ENCODE measurements around the gene MESP2. TPM values are rescaled to one million over a fixed set of nuclear protein-coding genes. Genes with fewer than 3 reads are reported as not detected.

The MESP2 gene
- total RNA-seq, 1 experiment from 2014 or later = 1.1 TPM

GRCh38 chr15:89755701-89756100 is 20.4 kb upstream of the MESP2 start:
- in situ Hi-C loops (cut with HindIII; ENCODE audit: low pct_unique_long_range_greater_than_20kb, low sequenced_read_pairs) (loop anchor here (10.0 kb wide), 1 partner anchor 119 kb away; no protein-coding TSS in a partner anchor), intact Hi-C loops (cut with micrococcal nuclease; ENCODE audit: unreplicated experiment) (no loop called here)
- Histone ChIP-seq H3K36me3 (ENCODE audit: control insufficient read depth, insufficient read depth, low read length) (no peaks in the 10 kb centered on the region), H3K4me1 (ENCODE audit: control insufficient read depth, insufficient read depth, low read length) (peaks cover 23% of the 10 kb centered on the region), H3K9me3 (ENCODE audit: control insufficient read depth, insufficient read depth, low read depth, low read length) (no peaks in the 10 kb centered on the region), H3K27ac (ENCODE audit: low read length) (no peak overlapping the region), H3K27me3 (ENCODE audit: control insufficient read depth, insufficient read depth, low read length) (no peaks in the 10 kb centered on the region), H3K4me3 (ENCODE audit: low read depth in 2 of 2, low read length in 2 of 2) (no peak overlapping the region)
- ChIA-PET CTCF (interaction anchor here (3.1 kb wide), 1 partner anchor 119 kb away, joined by 6 read pairs; no protein-coding TSS in a partner anchor), POLR2A (interaction anchor here (0.6 kb wide), 1 partner anchor 101 kb away, joined by 5 read pairs; no protein-coding TSS in a partner anchor)
- DNase-seq (ENCODE audit: low read depth, low spot score) (no peak), ATAC-seq (no peak)
- no peak for TF ChIP-seq CTCF (IDR thresholded peaks at IDR 0.05)
- no peak for TF ChIP-seq POLR2AphosphoS5 (IDR thresholded peaks at IDR 0.05; ENCODE audit: low read depth, low read length)
- TF ChIP-seq, protein P1, sequence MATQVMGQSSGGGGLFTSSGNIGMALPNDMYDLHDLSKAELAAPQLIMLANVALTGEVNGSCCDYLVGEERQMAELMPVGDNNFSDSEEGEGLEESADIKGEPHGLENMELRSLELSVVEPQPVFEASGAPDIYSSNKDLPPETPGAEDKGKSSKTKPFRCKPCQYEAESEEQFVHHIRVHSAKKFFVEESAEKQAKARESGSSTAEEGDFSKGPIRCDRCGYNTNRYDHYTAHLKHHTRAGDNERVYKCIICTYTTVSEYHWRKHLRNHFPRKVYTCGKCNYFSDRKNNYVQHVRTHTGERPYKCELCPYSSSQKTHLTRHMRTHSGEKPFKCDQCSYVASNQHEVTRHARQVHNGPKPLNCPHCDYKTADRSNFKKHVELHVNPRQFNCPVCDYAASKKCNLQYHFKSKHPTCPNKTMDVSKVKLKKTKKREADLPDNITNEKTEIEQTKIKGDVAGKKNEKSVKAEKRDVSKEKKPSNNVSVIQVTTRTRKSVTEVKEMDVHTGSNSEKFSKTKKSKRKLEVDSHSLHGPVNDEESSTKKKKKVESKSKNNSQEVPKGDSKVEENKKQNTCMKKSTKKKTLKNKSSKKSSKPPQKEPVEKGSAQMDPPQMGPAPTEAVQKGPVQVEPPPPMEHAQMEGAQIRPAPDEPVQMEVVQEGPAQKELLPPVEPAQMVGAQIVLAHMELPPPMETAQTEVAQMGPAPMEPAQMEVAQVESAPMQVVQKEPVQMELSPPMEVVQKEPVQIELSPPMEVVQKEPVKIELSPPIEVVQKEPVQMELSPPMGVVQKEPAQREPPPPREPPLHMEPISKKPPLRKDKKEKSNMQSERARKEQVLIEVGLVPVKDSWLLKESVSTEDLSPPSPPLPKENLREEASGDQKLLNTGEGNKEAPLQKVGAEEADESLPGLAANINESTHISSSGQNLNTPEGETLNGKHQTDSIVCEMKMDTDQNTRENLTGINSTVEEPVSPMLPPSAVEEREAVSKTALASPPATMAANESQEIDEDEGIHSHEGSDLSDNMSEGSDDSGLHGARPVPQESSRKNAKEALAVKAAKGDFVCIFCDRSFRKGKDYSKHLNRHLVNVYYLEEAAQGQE (IDR thresholded peaks at IDR 0.05; ENCODE audit: insufficient read depth in 1 of 2, low read depth in 2 of 2, low read length in 1 of 2) = no peak
- no peak for TF ChIP-seq SIN3A (IDR thresholded peaks at IDR 0.05; ENCODE audit: borderline replicate concordance, insufficient read depth, low read depth, low read length)
- TF ChIP-seq TCF7L2 (IDR thresholded peaks at IDR 0.05; ENCODE audit: low read depth, low read length) = no peak
- BruUV-seq (replicated peaks) = no TSS peak

- H3K4me3 ChIP-seq (ENCODE audit: low read depth in 2 of 2, low read length in 2 of 2) = no peak overlapping the region
- TF ChIP-seq, protein P1 (IDR thresholded peaks at IDR 0.05; ENCODE audit: insufficient read depth in 1 of 2, low read depth in 2 of 2, low read length in 1 of 2) = no peak
- TF ChIP-seq SIN3A (IDR thresholded peaks at IDR 0.05; ENCODE audit: borderline replicate concordance, insufficient read depth, low read depth, low read length) = no peak
- TF ChIP-seq CTCF (IDR thresholded peaks at IDR 0.05) = no peak
- no peak for TF ChIP-seq TCF7L2 (IDR thresholded peaks at IDR 0.05; ENCODE audit: low read depth, low read length)
- TF ChIP-seq POLR2AphosphoS5 (IDR thresholded peaks at IDR 0.05; ENCODE audit: low read depth, low read length) = no peak
- no peaks in the 10 kb centered on the region for H3K27me3 ChIP-seq (ENCODE audit: control insufficient read depth, insufficient read depth, low read length)
- in situ Hi-C loops (cut with HindIII; ENCODE audit: low pct_unique_long_range_greater_than_20kb, low sequenced_read_pairs) (loop anchor here (10.0 kb wide), 1 partner anchor 118 kb away; no protein-coding TSS in a partner anchor), intact Hi-C loops (cut with micrococcal nuclease; ENCODE audit: unreplicated experiment) (no loop called here)
- no TSS peak for BruUV-seq (replicated peaks)
- H3K4me1 ChIP-seq (ENCODE audit: control insufficient read depth, insufficient read depth, low read length) = peaks cover 23% of the 10 kb centered on the region
- ChIA-PET CTCF (interaction anchor here (0.7 to 3.1 kb wide), 3 partner anchors 118 to 132 kb away, joined by 3 to 6 read pairs (median 3); no protein-coding TSS in a partner anchor), POLR2A (interaction anchor here (0.6 kb wide), 1 partner anchor 756 kb away, joined by 3 read pairs; no protein-coding TSS in a partner anchor)
- H3K9me3 ChIP-seq (ENCODE audit: control insufficient read depth, insufficient read depth, low read depth, low read length) = no peaks in the 10 kb centered on the region
- no peak for DNase-seq (ENCODE audit: low read depth, low spot score)
- H3K36me3 ChIP-seq (ENCODE audit: control insufficient read depth, insufficient read depth, low read length) = no peaks in the 10 kb centered on the region
- no peak overlapping the region for H3K27ac ChIP-seq (ENCODE audit: low read length)
- no peak for ATAC-seq
These were observed 19.2 kb upstream of the MESP2 start for GRCh38 chr15:89756897-89757296.
